ENCODE data around the gene IGFBP2.

The IGFBP2 gene

GRCh38 chr2:216643986-216644659 lies 10.9 kb downstream of the IGFBP2 start:
- DNase-seq, result peak; percentile 19

GRCh38 chr2:216644842-216645635 lies 11.8 kb downstream of the IGFBP2 start:
- peak; percentile 63 for DNase-seq

GRCh38 chr2:216645636-216645950 lies 12.4 kb downstream of the IGFBP2 start:
- peak; percentile 28 for DNase-seq

GRCh38 chr2:216646116-216646515 lies 12.9 kb downstream of the IGFBP2 start:
- DNase-seq, result no peak

GRCh38 chr2:216648105-216648504 lies 14.9 kb downstream of the IGFBP2 start:
- DNase-seq, result no peak

GRCh38 chr2:216649574-216649973 lies 16.4 kb downstream of the IGFBP2 start:
- DNase-seq, result no peak

GRCh38 chr2:216650626-216651257 lies 17.5 kb downstream of the IGFBP2 start:
- DNase-seq, result no peak

GRCh38 chr2:216651351-216651881 lies 18.2 kb downstream of the IGFBP2 start:
- DNase-seq, result no peak

GRCh38 chr2:216652566-216652965 lies 19.3 kb downstream of the IGFBP2 start:
- peak; percentile 43 for DNase-seq

- DNase-seq, result no peak
These were observed 20.0 kb downstream of the IGFBP2 start for GRCh38 chr2:216653093-216653799.

GRCh38 chr2:216653931-216654365 lies 20.7 kb downstream of the IGFBP2 start:
- no peak for DNase-seq

GRCh38 chr2:216654528-216655052 lies 21.4 kb downstream of the IGFBP2 start:
- no peak for DNase-seq

- DNase-seq, result no peak
These were observed 24.1 kb downstream of the IGFBP2 start for GRCh38 chr2:216657086-216657855.

- no peak for DNase-seq
These were observed 24.8 kb downstream of the IGFBP2 start for GRCh38 chr2:216657980-216658379.

- DNase-seq, result no peak
These were observed 25.5 kb downstream of the IGFBP2 start for GRCh38 chr2:216658757-216659156.

- DNase-seq, result no peak
These were observed 26.1 kb downstream of the IGFBP2 start for GRCh38 chr2:216659276-216659675.

- no peak for DNase-seq
These were observed 27.3 kb downstream of the IGFBP2 start for GRCh38 chr2:216660496-216660895.

GRCh38 chr2:216661051-216661450 lies 27.8 kb downstream of the IGFBP2 start:
- no peak for DNase-seq

- no peak for DNase-seq
These were observed 28.6 kb downstream of the IGFBP2 start for GRCh38 chr2:216661639-216662375.

- no peak for DNase-seq
These were observed 29.9 kb downstream of the IGFBP2 start for GRCh38 chr2:216663106-216663505.

GRCh38 chr2:216663846-216664245 lies 30.6 kb downstream of the IGFBP2 start:
- DNase-seq, result no peak

Data from NCI-H69 (cell line).